Activated CD8-positive, alpha-beta memory T cell treated with anti-CD3 and anti-CD28 coated beads, Interleukin-2, amount 10 ng/mL, durations not matched to agents 7 days and 5 days (primary cell): ENCODE data around the gene EPHB2. TPM values are rescaled to one million over a fixed set of nuclear protein-coding genes. Genes with fewer than 3 reads are reported as not detected.
"Not testable (repeated sequence)": the region's sequence is repeated elsewhere in the genome, so short reads cannot be mapped to it uniquely, and the experiment has no call there.

Experiments
- ATAC-seq: fragments of 150-1000 bp; cut with Tn5 transposase; one replicate; pipeline ENCODE4 v1.10.0; 2021; ENCODE audit warnings: moderate library complexity
- CTCF ChIA-PET: fragments of 350-600 bp; sonication (Branson Sonifier 250); formaldehyde crosslinking; loops from one replicate; lab custom pipeline; 2021; ENCODE audit warnings: antibody characterized with exemption; lab: Charles Lee
- DNase-seq: peaks from one replicate; pipeline ENCODE4 v3.0.0-alpha.2; 2020
- H3K27ac Mint-ChIP-seq: one replicate; pipeline ENCODE4 v1.8.0; 2021; ENCODE audit warnings: mild to moderate bottlenecking, mixed read lengths
- H3K27me3 Mint-ChIP-seq: one replicate; pipeline ENCODE4 v1.8.0; 2021; ENCODE audit warnings: mixed read lengths
- H3K36me3 Mint-ChIP-seq: one replicate; pipeline ENCODE4 v1.8.0; 2021; ENCODE audit warnings: mild to moderate bottlenecking, mixed read lengths
- H3K4me1 Mint-ChIP-seq: one replicate; pipeline ENCODE4 v1.8.0; 2021; ENCODE audit warnings: mixed read lengths
- H3K4me3 Mint-ChIP-seq: one replicate; pipeline ENCODE4 v1.8.0; 2021; ENCODE audit warnings: mild to moderate bottlenecking, moderate library complexity, mixed read lengths
- H3K9me3 Mint-ChIP-seq: one replicate; pipeline ENCODE4 v1.8.0; 2022; ENCODE audit warnings: low read depth, mixed read lengths
- total RNA-seq, 2 experiments: library from RNA; stranded (reverse); gene quantifications; one replicate each; pipeline ENCODE4 v1.2.3, GENCODE V29; 2021

Gene EPHB2
- total RNA-seq, 2 experiments from 2014 or later = 0.09 TPM

GRCh38 chr1:22836850-22837249 is 126.2 kb downstream of the EPHB2 start:
- Mint-ChIP-seq H3K4me1 (no peaks in the 10 kb centered on the region), H3K27ac (no peak overlapping the region), H3K4me3 (no peak overlapping the region), H3K36me3 (no peaks in the 10 kb centered on the region), H3K9me3 (no peaks in the 10 kb centered on the region), H3K27me3 (peaks cover 14% of the 10 kb centered on the region)
- DNase-seq = no peak
- no peak for ATAC-seq
- CTCF ChIA-PET = no interaction called here

- CTCF ChIA-PET = no interaction called here
- no peak overlapping the region for H3K27ac Mint-ChIP-seq
- no peak for DNase-seq
- H3K4me3 Mint-ChIP-seq = no peak overlapping the region
- no peak for ATAC-seq
- H3K9me3 Mint-ChIP-seq = no peaks in the 10 kb centered on the region
- H3K36me3 Mint-ChIP-seq = no peaks in the 10 kb centered on the region
- H3K27me3 Mint-ChIP-seq = peaks cover 15% of the 10 kb centered on the region
- no peaks in the 10 kb centered on the region for H3K4me1 Mint-ChIP-seq
These were observed 126.7 kb downstream of the EPHB2 start for GRCh38 chr1:22837332-22837731.

- H3K27me3 Mint-ChIP-seq = peaks cover 14% of the 10 kb centered on the region
- ATAC-seq = no peak
These were observed 128.3 kb downstream of the EPHB2 start for GRCh38 chr1:22838965-22839364.

GRCh38 chr1:22839806-22840205 is 129.2 kb downstream of the EPHB2 start:
- no peak for ATAC-seq
- CTCF ChIA-PET = no interaction called here
- no peak overlapping the region for H3K4me3 Mint-ChIP-seq
- H3K9me3 Mint-ChIP-seq = no peaks in the 10 kb centered on the region
- no peaks in the 10 kb centered on the region for H3K36me3 Mint-ChIP-seq
- H3K4me1 Mint-ChIP-seq = no peaks in the 10 kb centered on the region
- DNase-seq = no peak
- no peak overlapping the region for H3K27ac Mint-ChIP-seq
- peaks cover 20% of the 10 kb centered on the region for H3K27me3 Mint-ChIP-seq

More at GRCh38 chr1:22838965-22839364, 128.3 kb downstream of the EPHB2 start:
- DNase-seq = no peak
- H3K36me3 Mint-ChIP-seq = no peaks in the 10 kb centered on the region
- H3K4me3 Mint-ChIP-seq = no peak overlapping the region
- no peaks in the 10 kb centered on the region for H3K9me3 Mint-ChIP-seq
- no peak overlapping the region for H3K27ac Mint-ChIP-seq
- CTCF ChIA-PET = interaction anchor here (1.2 to 1.5 kb wide), 2 partner anchors 11 to 13 kb away, joined by 3 read pairs; no protein-coding TSS in a partner anchor
- no peaks in the 10 kb centered on the region for H3K4me1 Mint-ChIP-seq

- CTCF ChIA-PET = no interaction called here
- ATAC-seq = no peak
- no peaks in the 10 kb centered on the region for H3K36me3 Mint-ChIP-seq
These were observed 130.5 kb downstream of the EPHB2 start for GRCh38 chr1:22841142-22841541.

GRCh38 chr1:22841860-22842281 is 131.2 kb downstream of the EPHB2 start:
- CTCF ChIA-PET = no interaction called here
- no peaks in the 10 kb centered on the region for H3K9me3 Mint-ChIP-seq
- no peaks in the 10 kb centered on the region for H3K36me3 Mint-ChIP-seq
- no peak overlapping the region for H3K27ac Mint-ChIP-seq
- H3K4me1 Mint-ChIP-seq = no peaks in the 10 kb centered on the region
- ATAC-seq (no peak), DNase-seq (no peak)
- H3K4me3 Mint-ChIP-seq = no peak overlapping the region
- peaks cover 29% of the 10 kb centered on the region for H3K27me3 Mint-ChIP-seq

More at GRCh38 chr1:22841142-22841541, 130.5 kb downstream of the EPHB2 start:
- no peak for DNase-seq
- Mint-ChIP-seq H3K27me3 (peaks cover 24% of the 10 kb centered on the region), H3K9me3 (no peaks in the 10 kb centered on the region), H3K27ac (no peak overlapping the region), H3K4me3 (no peak overlapping the region), H3K4me1 (no peaks in the 10 kb centered on the region)

- DNase-seq, H3K9me3 Mint-ChIP-seq, H3K4me1 Mint-ChIP-seq, CTCF ChIA-PET, ATAC-seq, H3K36me3 Mint-ChIP-seq, H3K4me3 Mint-ChIP-seq, H3K27ac Mint-ChIP-seq: not testable (repeated sequence)
- H3K27me3 Mint-ChIP-seq = peaks cover 37% of the 10 kb centered on the region
These were observed 133.0 kb downstream of the EPHB2 start for GRCh38 chr1:22843441-22844183.

- Mint-ChIP-seq H3K4me1 (no peaks in the 10 kb centered on the region), H3K36me3 (no peaks in the 10 kb centered on the region), H3K27me3 (peaks cover 42% of the 10 kb centered on the region), H3K4me3 (no peak overlapping the region), H3K9me3 (no peaks in the 10 kb centered on the region), H3K27ac (no peak overlapping the region)
- CTCF ChIA-PET = no interaction called here
- ATAC-seq (no peak), DNase-seq (no peak)
These were observed 134.0 kb downstream of the EPHB2 start for GRCh38 chr1:22844621-22845020.

- Mint-ChIP-seq H3K36me3 (no peaks in the 10 kb centered on the region), H3K27ac (no peak overlapping the region), H3K27me3 (peaks cover 43% of the 10 kb centered on the region), H3K4me3 (no peak overlapping the region), H3K9me3 (no peaks in the 10 kb centered on the region), H3K4me1 (no peaks in the 10 kb centered on the region)
- no peak for ATAC-seq
- CTCF ChIA-PET = no interaction called here
- no peak for DNase-seq
These were observed 134.8 kb downstream of the EPHB2 start for GRCh38 chr1:22845398-22845935.

- DNase-seq (no peak), ATAC-seq (no peak)
- H3K4me1 Mint-ChIP-seq = no peaks in the 10 kb centered on the region
- H3K4me3 Mint-ChIP-seq = no peak overlapping the region
- peaks cover 45% of the 10 kb centered on the region for H3K27me3 Mint-ChIP-seq
- no peak overlapping the region for H3K27ac Mint-ChIP-seq
- H3K9me3 Mint-ChIP-seq = no peaks in the 10 kb centered on the region
- H3K36me3 Mint-ChIP-seq = no peaks in the 10 kb centered on the region
- CTCF ChIA-PET = no interaction called here
These were observed 135.8 kb downstream of the EPHB2 start for GRCh38 chr1:22846458-22846857.

GRCh38 chr1:22847249-22847648 is 136.6 kb downstream of the EPHB2 start:
- no peaks in the 10 kb centered on the region for H3K36me3 Mint-ChIP-seq
- H3K4me1 Mint-ChIP-seq = no peaks in the 10 kb centered on the region
- no peak overlapping the region for H3K27ac Mint-ChIP-seq
- DNase-seq (no peak), ATAC-seq (no peak)
- no peaks in the 10 kb centered on the region for H3K9me3 Mint-ChIP-seq
- no peak overlapping the region for H3K4me3 Mint-ChIP-seq
- peaks cover 49% of the 10 kb centered on the region for H3K27me3 Mint-ChIP-seq
- CTCF ChIA-PET = no interaction called here

- CTCF ChIA-PET = interaction anchor here (1.4 kb wide), 1 partner anchor 38 kb away, joined by 3 read pairs; no protein-coding TSS in a partner anchor
- Mint-ChIP-seq H3K27me3 (peaks cover 47% of the 10 kb centered on the region), H3K27ac (no peak overlapping the region), H3K4me1 (no peaks in the 10 kb centered on the region), H3K36me3 (no peaks in the 10 kb centered on the region), H3K9me3 (no peaks in the 10 kb centered on the region), H3K4me3 (no peak overlapping the region)
- ATAC-seq (no peak), DNase-seq (no peak)
These were observed 137.1 kb downstream of the EPHB2 start for GRCh38 chr1:22847709-22848108.

- CTCF ChIA-PET = interaction anchor here (1.2 to 1.4 kb wide), 2 partner anchors 14 to 37 kb away, joined by 3 read pairs; no protein-coding TSS in a partner anchor
- Mint-ChIP-seq H3K36me3 (no peaks in the 10 kb centered on the region), H3K9me3 (no peaks in the 10 kb centered on the region), H3K27ac (no peak overlapping the region), H3K4me1 (no peaks in the 10 kb centered on the region), H3K27me3 (peaks cover 47% of the 10 kb centered on the region), H3K4me3 (no peak overlapping the region)
- ATAC-seq (no peak), DNase-seq (no peak)
These were observed 137.8 kb downstream of the EPHB2 start for GRCh38 chr1:22848405-22848804.

GRCh38 chr1:22849770-22850169 is 139.1 kb downstream of the EPHB2 start:
- Mint-ChIP-seq H3K9me3 (no peaks in the 10 kb centered on the region), H3K4me3 (no peak overlapping the region)
- CTCF ChIA-PET = interaction anchor here (1.1 kb wide), 1 partner anchor 11 kb away, joined by 3 read pairs; no protein-coding TSS in a partner anchor

More at GRCh38 chr1:22849770-22850169, 139.1 kb downstream of the EPHB2 start:
- no peak for DNase-seq
- no peak for ATAC-seq
- Mint-ChIP-seq H3K27ac (no peak overlapping the region), H3K36me3 (no peaks in the 10 kb centered on the region), H3K4me1 (no peaks in the 10 kb centered on the region), H3K27me3 (peaks cover 38% of the 10 kb centered on the region)
